ENCODE data around the gene ARHGAP28.

ARHGAP28 gene

GRCh38 chr18:6730416-6731221 is 1.1 kb downstream of the ARHGAP28 start:
- TF ChIP-seq CTCF (IDR thresholded peaks at IDR 0.05; ENCODE audit: low read depth, low read length), result no peak
- no peak for DNase-seq (ENCODE audit: low read depth in 2 of 2)
- H3K4me3 ChIP-seq (replicated peaks in 1 of 2; ENCODE audit: low read depth in 2 of 2, low read length in 2 of 2), result peak overlapping the region; percentile 57 to 59

- peak; percentile 69 to 78 for DNase-seq (ENCODE audit: low read depth in 2 of 2)
- no peak overlapping the region for H3K4me3 ChIP-seq (replicated peaks in 1 of 2; ENCODE audit: low read depth in 2 of 2, low read length in 2 of 2)
- no peak for TF ChIP-seq CTCF (IDR thresholded peaks at IDR 0.05; ENCODE audit: low read depth, low read length)
Observed at GRCh38 chr18:6731222-6731596, 1.7 kb downstream of the ARHGAP28 start.

GRCh38 chr18:6732952-6733351 is 3.4 kb downstream of the ARHGAP28 start:
- TF ChIP-seq CTCF (IDR thresholded peaks at IDR 0.05; ENCODE audit: low read depth, low read length), result no peak
- no peak for DNase-seq (ENCODE audit: low read depth in 2 of 2)
- no peak overlapping the region for H3K4me3 ChIP-seq (replicated peaks in 1 of 2; ENCODE audit: low read depth in 2 of 2, low read length in 2 of 2)

GRCh38 chr18:6733758-6734157 is 4.2 kb downstream of the ARHGAP28 start:
- no peak for DNase-seq (ENCODE audit: low read depth in 2 of 2)
- no peak for TF ChIP-seq CTCF (IDR thresholded peaks at IDR 0.05; ENCODE audit: low read depth, low read length)

GRCh38 chr18:6734726-6735430 is 5.4 kb downstream of the ARHGAP28 start:
- no peak for DNase-seq (ENCODE audit: low read depth in 2 of 2)
- no peak for TF ChIP-seq CTCF (IDR thresholded peaks at IDR 0.05; ENCODE audit: low read depth, low read length)
- no peak overlapping the region for H3K4me3 ChIP-seq (replicated peaks in 1 of 2; ENCODE audit: low read depth in 2 of 2, low read length in 2 of 2)

More at GRCh38 chr18:6733758-6734157, 4.2 kb downstream of the ARHGAP28 start:
- H3K4me3 ChIP-seq (replicated peaks in 1 of 2; ENCODE audit: low read depth in 2 of 2, low read length in 2 of 2), result no peak overlapping the region

GRCh38 chr18:6737833-6738232 is 8.3 kb downstream of the ARHGAP28 start:
- no peak for TF ChIP-seq CTCF (IDR thresholded peaks at IDR 0.05; ENCODE audit: low read depth, low read length)
- no peak overlapping the region for H3K4me3 ChIP-seq (replicated peaks in 1 of 2; ENCODE audit: low read depth in 2 of 2, low read length in 2 of 2)
- DNase-seq (ENCODE audit: low read depth in 2 of 2), result no peak

Data from cardiac fibroblast (primary cell).